HG03045 (cell line): ENCODE results near the gene FOS.

Experiments
- ATAC-seq: cut with Tn5 transposase; IDR thresholded peaks from one replicate; pipeline ENCODE4 v1.9.1; 2021; ENCODE audit warnings: mild to moderate bottlenecking, moderate library complexity; ENCODE audit not compliant: unreplicated experiment

FOS gene

DNA sequence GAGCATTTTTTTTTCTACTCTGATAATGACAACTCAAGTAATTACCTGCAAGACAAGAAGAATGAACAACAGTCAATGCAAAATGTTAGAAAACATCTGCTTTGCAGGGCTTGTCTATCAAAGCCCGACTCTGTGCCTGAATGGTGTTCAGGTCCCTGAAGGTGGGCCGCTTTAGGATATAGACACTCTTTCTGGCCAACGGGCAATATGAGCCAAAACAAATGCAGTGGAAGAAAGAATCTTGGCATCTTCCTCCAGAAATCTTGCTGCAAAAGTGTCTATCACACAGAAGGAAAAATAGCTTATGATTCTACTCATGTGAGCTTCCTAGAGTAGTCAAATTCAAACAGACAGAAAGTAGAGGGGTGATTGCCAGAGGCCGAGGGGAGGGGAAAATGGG, 32.7 kb downstream of the FOS start:
- ATAC-seq: no peak

DNA sequence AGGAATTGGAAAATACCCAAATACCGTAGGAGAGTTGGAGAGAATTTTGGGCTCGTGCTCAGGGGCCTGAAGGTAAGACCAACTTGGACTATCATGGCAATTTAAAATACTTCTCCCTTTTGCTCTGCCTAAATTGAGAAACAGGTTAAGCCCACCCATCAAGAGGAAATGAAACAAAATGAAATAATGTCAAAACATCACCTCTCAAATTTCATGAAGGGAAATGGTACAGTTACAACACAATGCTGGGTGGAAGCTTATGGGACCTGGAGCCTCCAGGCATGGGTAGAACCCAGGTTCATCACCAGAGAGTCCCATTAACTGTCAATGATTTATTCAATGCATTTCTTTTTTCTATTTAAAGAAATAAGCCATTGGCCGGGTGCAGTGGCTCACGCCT, 33.7 kb downstream of the FOS start:
- no peak for ATAC-seq

DNA sequence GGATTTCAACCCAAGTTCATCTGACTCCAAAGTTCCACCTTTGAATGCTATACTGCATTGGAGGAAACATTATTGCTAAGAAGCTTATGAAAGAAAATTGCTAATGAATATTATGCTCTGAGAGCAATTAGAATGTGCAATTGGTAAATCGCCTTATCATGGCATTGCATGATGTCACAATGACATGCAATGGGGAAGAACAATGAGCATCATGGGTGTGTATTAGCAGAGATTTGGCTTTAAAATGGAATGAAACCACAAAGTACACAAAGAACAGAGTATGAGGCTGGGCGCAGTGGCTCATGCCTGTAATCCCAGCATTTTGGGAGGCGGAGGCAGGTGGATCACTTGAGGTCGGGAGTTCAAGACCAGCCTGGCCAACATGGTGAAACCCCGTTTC, 34.7 kb downstream of the FOS start:
- ATAC-seq: no peak

DNA sequence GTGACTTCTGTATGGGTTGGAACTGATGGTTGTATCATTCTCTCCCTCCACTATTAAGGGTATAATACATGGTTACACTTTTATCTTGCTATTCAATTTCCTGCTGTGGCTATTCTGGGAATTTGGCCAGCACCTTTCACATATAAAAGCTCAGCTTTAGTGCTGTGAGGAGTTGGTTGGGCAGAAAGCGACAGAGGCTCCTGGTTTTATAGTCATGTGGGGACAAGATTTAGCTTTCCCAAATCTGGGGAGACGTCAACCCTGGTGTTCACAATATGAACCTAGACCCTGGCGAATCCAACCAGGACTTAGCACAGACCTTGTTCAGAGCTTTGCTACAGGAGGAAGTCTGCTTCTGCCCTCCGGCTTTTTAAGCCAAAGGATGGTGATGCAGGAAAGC, 36.5 kb downstream of the FOS start:
- no peak for ATAC-seq

DNA sequence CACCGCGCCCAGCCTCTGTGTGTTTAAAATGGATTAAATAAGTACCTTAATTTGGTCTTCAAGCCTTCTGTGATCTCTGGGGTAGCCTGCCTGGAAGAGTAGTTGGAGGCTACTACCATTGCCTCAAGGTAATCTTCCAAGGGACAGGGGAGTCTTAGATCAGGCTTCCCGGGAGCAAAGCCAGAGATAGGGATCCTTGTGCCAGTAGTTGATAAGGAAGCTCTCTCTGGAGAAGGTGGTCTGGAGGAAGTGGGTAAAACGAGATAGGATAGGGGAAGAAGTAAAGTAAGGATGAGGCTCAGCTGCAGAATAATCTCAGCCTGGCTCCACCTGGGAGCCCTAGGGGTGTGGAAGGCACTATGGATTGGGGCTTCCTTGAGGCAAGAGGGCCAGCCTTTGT, 38.5 kb downstream of the FOS start:
- no peak for ATAC-seq

DNA sequence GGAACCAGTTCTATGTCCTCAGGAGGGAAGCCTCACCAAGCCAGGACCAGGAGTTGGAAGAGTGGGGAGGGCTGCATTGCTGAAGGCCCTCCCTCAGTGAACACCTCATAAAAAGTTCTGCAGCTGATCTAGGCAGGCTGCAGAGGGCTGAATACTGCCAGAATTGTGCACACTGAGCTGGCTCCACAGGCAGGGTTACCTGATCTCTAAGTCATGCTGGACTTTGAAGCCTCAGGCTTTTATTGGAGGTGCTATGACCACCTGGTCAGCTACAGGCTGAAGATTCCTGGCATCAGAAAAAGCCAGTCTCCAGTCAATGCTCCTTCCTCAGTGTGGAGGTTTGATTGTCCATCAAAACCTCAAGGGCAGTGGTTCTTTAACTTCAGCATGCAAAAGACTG, 39.7 kb downstream of the FOS start:
- no peak for ATAC-seq

DNA sequence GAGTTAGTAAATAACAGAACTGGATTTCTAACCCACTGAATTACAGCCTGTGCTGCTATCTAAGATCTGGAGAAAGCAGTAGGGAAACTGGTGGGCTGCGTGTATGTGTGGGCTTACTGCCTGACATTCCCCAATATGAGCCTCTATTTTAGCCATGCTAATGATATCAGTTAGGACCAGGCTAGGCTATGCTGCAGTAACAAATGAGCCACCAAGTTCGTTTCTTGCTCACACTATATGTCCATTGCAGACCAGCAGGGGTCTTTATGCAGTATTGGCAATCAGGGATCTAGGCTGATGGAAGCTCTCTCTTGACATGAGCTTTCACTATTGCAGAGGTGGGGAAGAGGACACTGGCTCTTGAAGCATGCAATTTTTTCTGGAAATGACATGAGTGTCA, 40.4 kb downstream of the FOS start:
- no peak for ATAC-seq

DNA sequence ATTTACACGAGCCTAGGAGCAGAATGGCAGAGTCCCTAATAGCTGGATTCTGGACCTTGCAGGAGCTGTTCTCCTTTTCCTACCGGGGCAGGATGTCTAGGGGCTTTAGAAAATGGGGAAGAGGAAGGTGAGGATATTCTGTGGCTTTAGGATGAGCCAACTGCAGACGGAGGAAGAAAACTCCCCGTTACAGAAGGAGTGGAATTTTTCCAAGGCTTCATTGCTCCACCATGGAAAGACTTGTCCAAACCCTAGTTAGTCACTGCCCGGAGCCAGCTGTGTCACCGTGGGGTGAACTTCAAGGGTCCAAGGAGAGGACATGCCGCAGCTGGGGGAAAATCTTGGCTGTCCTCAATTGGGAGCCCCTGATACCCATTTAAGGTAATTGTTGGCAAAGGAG, 41.6 kb downstream of the FOS start:
- no peak for ATAC-seq

DNA sequence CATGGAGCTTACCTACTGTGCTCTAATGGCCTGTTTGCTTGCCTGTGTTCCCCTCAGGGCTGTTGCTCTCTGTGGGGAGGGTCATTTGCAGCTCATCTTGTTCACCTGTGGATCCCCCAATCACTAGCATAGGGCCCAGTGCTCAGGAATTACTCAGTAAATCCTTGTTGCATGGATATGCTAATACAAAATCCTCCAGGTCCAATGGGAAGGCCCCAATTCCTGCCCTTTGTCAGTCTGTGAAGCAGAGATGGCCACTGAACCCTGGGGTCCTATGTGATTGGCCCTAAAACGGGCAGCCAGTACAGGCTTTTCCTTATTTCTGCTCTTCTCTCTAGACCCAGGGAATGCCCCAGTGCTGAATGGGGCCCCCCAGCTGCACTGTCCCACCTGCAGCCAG, 44.1 kb downstream of the FOS start:
- no peak for ATAC-seq

DNA sequence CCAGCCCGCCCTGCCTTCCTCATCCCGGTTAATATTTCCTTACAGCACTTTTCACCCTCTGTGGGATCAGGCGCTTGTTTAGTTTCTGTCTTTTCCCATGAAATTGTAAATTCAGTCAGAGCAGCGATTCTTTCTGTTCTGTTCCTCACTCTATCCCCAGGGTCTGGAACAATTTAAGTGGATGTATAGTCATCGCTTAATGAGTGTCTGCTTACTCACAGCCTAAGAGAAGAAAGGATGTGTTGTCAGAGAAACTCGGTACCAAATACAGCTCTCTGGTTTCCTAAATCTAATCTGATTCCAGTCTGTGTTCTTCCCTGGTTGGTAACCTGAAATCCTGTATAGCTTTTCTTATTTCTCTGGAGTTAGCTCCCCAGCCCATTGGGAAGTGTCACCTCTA, 44.9 kb downstream of the FOS start:
- ATAC-seq: no peak

DNA sequence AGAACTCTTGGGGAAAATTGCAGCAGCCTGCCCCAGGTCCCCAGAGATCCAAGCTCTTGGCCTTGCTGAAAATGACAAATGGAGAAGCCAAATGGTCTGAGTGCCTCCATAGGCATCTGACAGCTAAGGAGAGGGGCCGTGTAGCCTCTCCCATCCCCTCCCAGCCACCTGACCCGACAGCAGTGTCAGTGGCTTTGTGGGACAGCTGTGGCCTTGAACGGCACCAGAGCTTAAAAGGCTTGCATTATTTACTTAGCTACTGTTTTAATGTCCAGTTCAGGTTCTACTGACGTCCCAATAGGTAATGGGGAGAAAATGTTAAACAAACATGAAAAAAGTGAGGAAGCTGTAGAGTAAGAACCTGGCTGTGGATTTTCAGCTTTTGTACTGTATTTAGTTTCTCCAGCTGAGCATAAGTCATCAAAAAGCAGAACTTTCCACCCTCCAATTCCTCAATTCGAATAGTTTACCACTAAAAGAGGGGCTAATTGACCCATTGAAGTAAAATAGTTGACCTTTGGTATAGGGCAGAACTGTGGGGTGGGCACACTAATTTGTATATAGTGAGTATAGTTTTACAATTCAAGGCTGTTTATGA, 50.0 kb downstream of the FOS start:
- ATAC-seq: no peak

DNA sequence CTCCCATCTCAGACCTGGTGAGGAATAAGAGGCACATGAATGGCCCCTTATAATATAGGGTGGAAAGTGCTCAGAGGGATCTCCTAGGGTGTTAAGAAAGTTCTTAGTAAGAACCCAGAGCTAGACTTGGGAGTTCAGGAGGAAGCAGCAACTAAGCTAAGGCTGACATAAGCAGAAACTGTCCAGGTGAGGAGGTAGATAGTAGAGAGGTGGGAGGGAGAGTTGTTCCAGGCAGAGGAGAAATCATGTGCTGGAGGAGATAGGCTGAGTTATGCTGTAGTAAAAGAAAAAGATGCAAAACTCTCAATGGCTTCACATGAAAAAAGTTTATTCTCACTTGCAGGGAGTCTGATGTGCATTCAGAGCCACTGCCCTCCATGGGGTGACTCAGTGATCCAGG, 50.7 kb downstream of the FOS start:
- no peak for ATAC-seq

DNA sequence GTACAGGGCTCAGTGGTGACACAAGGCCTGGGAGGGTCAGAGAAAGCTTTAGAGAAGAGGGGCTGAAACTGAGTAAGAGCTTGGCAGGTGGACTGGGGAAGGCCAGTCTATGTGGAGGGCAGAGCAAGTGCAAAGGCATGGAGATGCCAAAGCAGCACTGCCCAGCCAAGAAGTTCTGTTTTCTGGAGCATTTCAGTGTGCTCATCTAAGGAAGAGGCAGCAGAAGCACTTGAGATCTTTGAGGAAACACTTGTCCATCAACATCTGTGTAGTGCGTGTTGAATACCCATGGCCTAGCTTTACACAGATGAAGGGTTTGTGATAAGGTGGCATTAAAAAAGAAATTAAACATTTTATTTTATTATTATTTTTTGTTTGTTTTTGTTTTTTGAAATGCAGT, 52.8 kb downstream of the FOS start:
- no peak for ATAC-seq
